Keratinocyte (primary cell): ENCODE results near the gene DAPK2. TPM values are rescaled to one million over a fixed set of nuclear protein-coding genes. Genes with fewer than 3 reads are reported as not detected.

Source experiments
- DNase-seq: peaks from one replicate; pipeline ENCODE4 v3.0.0-alpha.2; 2011; ENCODE audit warnings: low read depth, missing footprints, low spot score
- FAIRE-seq: peaks from 2 replicates; lab custom pipeline; 2011; peaks lifted over from hg19 to GRCh38; lab: Jason Lieb, UNC
- H2AFZ ChIP-seq: 2 replicates; pipeline ENCODE4 v1.6.0; 2012; ENCODE audit warnings: low read length, control low read depth, inconsistent platforms; ENCODE audit not compliant: control insufficient read depth
- H3K27ac ChIP-seq: 2 replicates; pipeline ENCODE4 v1.5.1; 2011; ENCODE audit warnings: low read length; ENCODE audit not compliant: control insufficient read depth, insufficient read depth
- H3K27me3 ChIP-seq: 3 replicates; pipeline ENCODE4 v1.6.0; 2011; ENCODE audit warnings: low read length; ENCODE audit not compliant: control insufficient read depth, insufficient read depth; ENCODE audit errors: extremely low read depth
- H3K36me3 ChIP-seq, 2 experiments: 2 replicates in 1 of 2; 3 replicates in 1 of 2; pipeline ENCODE4 v1.5.1; 2011; ENCODE audit warnings: low read length in 2 of 2, mild to moderate bottlenecking in 1 of 2; ENCODE audit not compliant: control insufficient read depth in 2 of 2, insufficient read depth in 2 of 2; ENCODE audit errors: extremely low read depth in 1 of 2
- H3K4me1 ChIP-seq: 3 replicates; pipeline ENCODE4 v1.5.1; 2011; ENCODE audit warnings: low read length; ENCODE audit not compliant: control insufficient read depth, insufficient read depth; ENCODE audit errors: extremely low read depth
- H3K4me2 ChIP-seq: 3 replicates; pipeline ENCODE4 v1.6.0; 2011; ENCODE audit warnings: low read depth, low read length; ENCODE audit not compliant: control insufficient read depth, insufficient read depth; ENCODE audit errors: extremely low read depth
- H3K4me3 ChIP-seq, 3 experiments: fragments of 200-600 bp in 1 of 3; sonication (generic) in 1 of 3; 2 replicates in 2 of 3; 3 replicates in 1 of 3; pipeline ENCODE4 v1.5.1; 2011 to 2016; ENCODE audit warnings: low read length in 3 of 3, mild to moderate bottlenecking in 3 of 3, control low read depth in 2 of 3, inconsistent platforms in 1 of 3, low read depth in 1 of 3, mixed read lengths in 1 of 3, mixed run types in 1 of 3, moderate library complexity in 1 of 3; ENCODE audit not compliant: control insufficient read depth in 2 of 3, insufficient read depth in 2 of 3; ENCODE audit errors: extremely low read depth in 1 of 3
- H3K79me2 ChIP-seq: 2 replicates; pipeline ENCODE4 v1.6.0; 2012; ENCODE audit warnings: low read length; ENCODE audit not compliant: control insufficient read depth, insufficient read depth
- H3K9ac ChIP-seq: 3 replicates; pipeline ENCODE4 v1.6.0; 2011; ENCODE audit warnings: low read length; ENCODE audit not compliant: control insufficient read depth, insufficient read depth; ENCODE audit errors: extremely low read depth
- H3K9me1 ChIP-seq: 3 replicates; pipeline ENCODE4 v1.6.0; 2011; ENCODE audit warnings: low read length; ENCODE audit not compliant: control insufficient read depth, insufficient read depth; ENCODE audit errors: extremely low read depth
- H3K9me3 ChIP-seq: 2 replicates; pipeline ENCODE4 v1.5.1; 2012; ENCODE audit warnings: low read depth, low read length; ENCODE audit not compliant: control insufficient read depth
- H4K20me1 ChIP-seq: 3 replicates; pipeline ENCODE4 v1.6.0; 2011; ENCODE audit warnings: low read length; ENCODE audit not compliant: control insufficient read depth, insufficient read depth; ENCODE audit errors: extremely low read depth
- CTCF ChIP-seq, 3 experiments: IDR thresholded peaks in 1 of 3; conservative IDR thresholded peaks in 1 of 3; optimal IDR thresholded peaks in 1 of 3; 2 replicates in 2 of 3; 3 replicates in 1 of 3; pipeline versions ENCODE3 to v1.5.1; 2011; ENCODE audit warnings: low read length in 3 of 3, mild to moderate bottlenecking in 3 of 3, moderate library complexity in 2 of 3, control low read depth in 1 of 3, inconsistent platforms in 1 of 3; ENCODE audit not compliant: insufficient read depth in 2 of 3; ENCODE audit errors: extremely low read depth in 1 of 3
- EZH2 ChIP-seq: IDR thresholded peaks from one replicate; pipeline ENCODE4 v1.6.1; 2012; ENCODE audit warnings: inconsistent platforms, mild to moderate bottlenecking, low read length, moderate library complexity
- dilution Hi-C: fragments of 300-500 bp; cut with MboI; formaldehyde crosslinking; loops from one replicate; pipeline ENCODE4 v1.7.0; 2020; ENCODE audit warnings: low sequenced_read_pairs; ENCODE audit not compliant: extremely low pct_ligation_motif_present
- polyA plus RNA-seq, 5 experiments: library from polyadenylated mRNA; depleted of rRNA in 3 of 5; stranded (reverse) in 3 of 5; stranded (forward) in 1 of 5; unstranded in 1 of 5; fragments of >200 nt; gene quantifications; 1 replicate in 1 of 5; 2 replicates in 3 of 5; 3 replicates in 1 of 5; pipeline versions ENCODE4 v1.2.1 to v1.2.3, GENCODE V29; 2011 to 2012; ENCODE audit warnings: missing spikeins in 2 of 5, low read depth in 1 of 5, low replicate concordance in 1 of 5

Gene DAPK2
- polyA plus RNA-seq, 1 donor (not counting 4 experiments of a cell fraction or from before 2014, with no cell fraction given): 1.4 TPM

GRCh38 chr15:63933522-63933921 lies 112.8 kb downstream of the DAPK2 start:
- dilution Hi-C loops: no loop called here

GRCh38 chr15:63931556-63931955 lies 114.7 kb downstream of the DAPK2 start:
- H3K9me1 ChIP-seq: no peaks in the 10 kb centered on the region
- no peaks in the 10 kb centered on the region for H3K9me3 ChIP-seq
- no peak overlapping the region for H2AFZ ChIP-seq
- DNase-seq (no peak), FAIRE-seq (no peak)
- no peak for TF ChIP-seq CTCF (optimal IDR thresholded peaks at IDR 0.05 in 1 of 3, IDR thresholded peaks at IDR 0.05 in 1 of 3, conservative IDR thresholded peaks at IDR 0.05 in 1 of 3; ENCODE audit: extremely low read depth in 1 of 3, insufficient read depth in 2 of 3, low read length in 3 of 3)
- no peak for TF ChIP-seq EZH2
- no peaks in the 10 kb centered on the region for H3K36me3 ChIP-seq
- no peak overlapping the region for H3K9ac ChIP-seq
- no peak overlapping the region for H3K4me2 ChIP-seq
- no peak overlapping the region for H3K27ac ChIP-seq
- dilution Hi-C loops: no loop called here
- H3K4me3 ChIP-seq: no peak overlapping the region
- no peaks in the 10 kb centered on the region for H3K79me2 ChIP-seq
- H4K20me1 ChIP-seq: no peaks in the 10 kb centered on the region
- no peaks in the 10 kb centered on the region for H3K4me1 ChIP-seq
- H3K27me3 ChIP-seq: no peaks in the 10 kb centered on the region

More at GRCh38 chr15:63933522-63933921, 112.8 kb downstream of the DAPK2 start:
- Histone ChIP-seq H3K36me3 (no peaks in the 10 kb centered on the region), H3K79me2 (no peaks in the 10 kb centered on the region), H4K20me1 (no peaks in the 10 kb centered on the region), H3K9me1 (no peaks in the 10 kb centered on the region), H3K27ac (no peak overlapping the region), H3K4me3 (no peak overlapping the region), H3K27me3 (no peaks in the 10 kb centered on the region), H3K9ac (no peak overlapping the region), H3K4me2 (no peak overlapping the region), H2AFZ (no peak overlapping the region), H3K4me1 (no peaks in the 10 kb centered on the region), H3K9me3 (no peaks in the 10 kb centered on the region)
- no peak for DNase-seq
- no peak for FAIRE-seq
- TF ChIP-seq EZH2 (no peak), CTCF (optimal IDR thresholded peaks at IDR 0.05 in 1 of 3, IDR thresholded peaks at IDR 0.05 in 1 of 3, conservative IDR thresholded peaks at IDR 0.05 in 1 of 3; ENCODE audit: extremely low read depth in 1 of 3, insufficient read depth in 2 of 3, low read length in 3 of 3) (no peak)
